Measurements from ENCODE around the gene MAP2K5.

Gene MAP2K5

DNA sequence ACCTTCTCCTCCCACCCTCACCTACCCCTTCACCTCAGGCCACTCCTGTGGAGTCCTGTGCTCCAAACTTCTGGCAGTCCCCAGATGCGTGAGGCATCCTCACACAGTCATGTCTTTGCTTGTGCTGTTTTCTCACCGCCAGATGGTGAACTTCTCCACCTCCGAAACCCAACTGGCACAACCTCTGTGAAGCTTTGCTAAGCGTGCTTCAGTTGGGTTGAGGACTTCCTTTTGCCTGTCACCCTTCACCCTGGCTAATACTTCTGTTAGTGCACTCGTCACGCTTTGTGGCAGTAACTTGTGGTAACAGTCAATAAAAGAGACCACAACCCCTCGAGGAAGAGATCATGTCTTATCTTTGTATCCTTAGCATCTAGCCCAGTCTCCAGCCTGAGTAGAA lies 240.8 kb downstream of the MAP2K5 start:
- H3K4me3 ChIP-seq (ENCODE audit: low read depth, low read length), result no peak overlapping the region
- TF ChIP-seq, protein P1, sequence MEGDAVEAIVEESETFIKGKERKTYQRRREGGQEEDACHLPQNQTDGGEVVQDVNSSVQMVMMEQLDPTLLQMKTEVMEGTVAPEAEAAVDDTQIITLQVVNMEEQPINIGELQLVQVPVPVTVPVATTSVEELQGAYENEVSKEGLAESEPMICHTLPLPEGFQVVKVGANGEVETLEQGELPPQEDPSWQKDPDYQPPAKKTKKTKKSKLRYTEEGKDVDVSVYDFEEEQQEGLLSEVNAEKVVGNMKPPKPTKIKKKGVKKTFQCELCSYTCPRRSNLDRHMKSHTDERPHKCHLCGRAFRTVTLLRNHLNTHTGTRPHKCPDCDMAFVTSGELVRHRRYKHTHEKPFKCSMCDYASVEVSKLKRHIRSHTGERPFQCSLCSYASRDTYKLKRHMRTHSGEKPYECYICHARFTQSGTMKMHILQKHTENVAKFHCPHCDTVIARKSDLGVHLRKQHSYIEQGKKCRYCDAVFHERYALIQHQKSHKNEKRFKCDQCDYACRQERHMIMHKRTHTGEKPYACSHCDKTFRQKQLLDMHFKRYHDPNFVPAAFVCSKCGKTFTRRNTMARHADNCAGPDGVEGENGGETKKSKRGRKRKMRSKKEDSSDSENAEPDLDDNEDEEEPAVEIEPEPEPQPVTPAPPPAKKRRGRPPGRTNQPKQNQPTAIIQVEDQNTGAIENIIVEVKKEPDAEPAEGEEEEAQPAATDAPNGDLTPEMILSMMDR (IDR thresholded peaks at IDR 0.05; ENCODE audit: low read depth, low read length, missing control alignments), result no peak
- in situ Hi-C loops (cut with HindIII; ENCODE audit: low sequenced_read_pairs), result no loop called here
- no peak for DNase-seq (ENCODE audit: low read depth)

DNA sequence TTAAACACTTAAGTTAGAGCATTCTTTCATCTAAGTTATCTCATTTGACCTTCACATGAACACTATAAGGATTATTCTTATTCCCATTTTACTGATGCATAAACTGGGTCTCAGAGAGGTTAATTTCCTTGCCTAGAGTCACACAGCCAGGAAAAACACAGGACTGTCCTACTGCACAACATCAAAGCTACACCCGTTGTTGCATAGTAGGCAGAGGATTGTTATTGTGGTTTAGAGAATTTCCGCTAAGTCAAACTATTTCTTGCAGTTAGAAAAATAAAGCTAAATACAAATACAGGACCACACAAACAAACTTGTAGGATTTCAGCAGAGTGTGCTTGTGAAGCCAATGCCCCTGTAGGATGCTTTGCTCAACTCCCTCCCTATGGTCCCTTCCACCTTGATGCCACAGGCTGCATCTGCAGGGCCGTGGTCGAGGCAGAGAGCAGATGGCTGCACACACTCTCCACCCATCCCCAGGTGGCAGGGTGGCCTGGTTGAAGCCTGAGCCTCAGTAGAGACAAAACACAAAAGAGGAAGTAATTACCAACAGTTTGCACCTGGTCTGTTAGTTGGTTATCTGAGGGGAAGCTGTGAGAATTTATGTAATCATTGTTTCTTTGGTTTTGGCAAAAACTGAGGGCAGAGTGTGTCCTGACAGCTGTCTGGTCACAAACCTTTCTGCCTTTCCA lies 241.7 kb downstream of the MAP2K5 start:
- TF ChIP-seq, protein P1 (IDR thresholded peaks at IDR 0.05; ENCODE audit: low read depth, low read length, missing control alignments), result no peak
- in situ Hi-C loops (cut with HindIII; ENCODE audit: low sequenced_read_pairs), result no loop called here
- H3K4me3 ChIP-seq (ENCODE audit: low read depth, low read length), result no peak overlapping the region
- DNase-seq (ENCODE audit: low read depth), result no peak

DNA sequence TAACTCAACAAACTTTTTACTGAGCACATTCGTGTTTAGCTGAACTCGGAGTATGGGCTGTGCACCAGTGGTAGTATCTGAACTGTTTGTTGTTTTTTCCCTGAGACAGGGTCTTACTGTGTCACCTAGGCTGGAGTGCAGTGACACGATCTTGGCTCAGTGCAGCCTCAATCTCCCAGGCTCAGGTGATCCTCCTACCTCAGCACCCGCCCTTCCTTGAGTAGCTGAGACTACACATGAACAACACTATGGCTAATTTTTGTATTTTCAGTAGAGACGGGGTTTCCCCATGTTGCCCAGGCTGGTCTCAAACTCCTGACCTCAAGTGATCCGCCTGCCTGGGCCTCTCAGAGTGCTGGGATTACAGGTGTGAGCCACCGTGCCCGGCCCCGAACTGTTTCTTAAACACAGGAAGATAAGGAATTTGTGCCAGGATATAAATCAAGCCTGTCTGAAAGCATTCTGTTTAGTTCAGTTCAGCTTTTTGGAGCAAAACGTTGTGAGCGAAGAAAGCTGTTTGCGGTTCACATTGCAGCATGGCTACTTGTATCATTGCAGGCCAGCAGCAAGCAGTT lies 242.4 kb downstream of the MAP2K5 start:
- no peak overlapping the region for H3K4me3 ChIP-seq (ENCODE audit: low read depth, low read length)
- TF ChIP-seq, protein P1 (IDR thresholded peaks at IDR 0.05; ENCODE audit: low read depth, low read length, missing control alignments), result no peak
- no peak for DNase-seq (ENCODE audit: low read depth)
- in situ Hi-C loops (cut with HindIII; ENCODE audit: low sequenced_read_pairs), result no loop called here

DNA sequence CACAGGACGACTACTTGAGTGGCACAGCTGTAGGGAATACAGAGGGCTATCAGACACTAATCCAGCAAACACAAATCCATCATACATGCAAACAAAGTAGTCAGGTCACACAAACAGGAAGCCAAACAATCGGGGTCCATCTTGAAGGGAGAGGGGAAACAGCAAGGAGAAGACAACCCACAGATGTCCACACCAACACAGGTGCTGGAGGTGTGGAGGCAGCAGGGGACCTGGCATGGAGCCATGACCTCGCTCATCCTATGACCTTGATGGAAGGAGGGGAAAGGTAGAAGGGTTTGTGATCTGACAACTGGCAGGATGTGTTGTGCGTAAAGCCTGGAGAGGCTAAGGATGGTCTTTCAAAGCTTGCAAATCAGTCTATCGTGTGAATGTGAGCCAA lies 242.9 kb downstream of the MAP2K5 start:
- in situ Hi-C loops (cut with HindIII; ENCODE audit: low sequenced_read_pairs), result no loop called here
- TF ChIP-seq, protein P1 (IDR thresholded peaks at IDR 0.05; ENCODE audit: low read depth, low read length, missing control alignments), result no peak
- DNase-seq (ENCODE audit: low read depth), result no peak
- no peak overlapping the region for H3K4me3 ChIP-seq (ENCODE audit: low read depth, low read length)

DNA sequence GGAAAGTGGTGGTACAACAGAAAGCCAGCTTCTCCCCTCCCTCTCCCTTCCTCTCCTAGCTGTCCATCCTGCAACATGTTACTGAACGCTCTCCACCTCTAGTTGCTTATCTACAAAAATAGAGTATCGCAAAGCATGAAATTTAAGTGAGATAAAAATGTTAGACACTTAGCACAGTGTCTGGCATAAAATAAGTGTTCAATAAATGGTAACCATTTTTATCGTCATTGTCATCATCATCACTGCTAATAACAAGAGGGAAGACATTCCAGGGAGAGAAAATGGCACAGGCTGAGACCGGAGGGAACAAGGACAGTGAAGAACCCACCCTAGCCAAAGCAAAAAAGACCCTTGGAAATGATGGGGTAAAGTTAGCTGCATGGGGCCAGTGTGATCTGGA lies 244.1 kb downstream of the MAP2K5 start:
- no peak for DNase-seq (ENCODE audit: low read depth)
- TF ChIP-seq, protein P1 (IDR thresholded peaks at IDR 0.05; ENCODE audit: low read depth, low read length, missing control alignments), result no peak
- in situ Hi-C loops (cut with HindIII; ENCODE audit: low sequenced_read_pairs), result no loop called here
- H3K4me3 ChIP-seq (ENCODE audit: low read depth, low read length), result no peak overlapping the region

DNA sequence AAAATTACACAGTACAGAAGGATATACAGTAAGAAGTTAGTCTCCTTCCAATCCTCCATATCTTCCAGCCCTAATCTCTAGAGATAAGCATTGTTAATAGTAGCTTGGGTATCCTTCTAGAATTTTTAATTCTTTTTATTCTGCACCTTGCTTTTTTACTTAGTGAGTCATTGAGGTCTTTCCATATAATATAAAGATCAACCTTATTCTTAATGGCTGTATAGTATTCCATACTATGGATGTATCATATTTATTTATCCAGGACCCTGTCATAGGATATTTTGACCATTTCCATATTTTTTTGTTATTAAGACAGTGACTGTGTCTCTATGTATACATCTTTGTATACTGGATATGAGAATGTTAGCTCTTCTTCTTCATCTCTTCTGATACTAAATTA lies 246.5 kb downstream of the MAP2K5 start:
- in situ Hi-C loops (cut with HindIII; ENCODE audit: low sequenced_read_pairs), result no loop called here

More for the DNA sequence above, 246.5 kb downstream of the MAP2K5 start:
- DNase-seq (ENCODE audit: low read depth), result no peak
- H3K4me3 ChIP-seq (ENCODE audit: low read depth, low read length), result no peak overlapping the region
- TF ChIP-seq, protein P1 (IDR thresholded peaks at IDR 0.05; ENCODE audit: low read depth, low read length, missing control alignments), result no peak

Data from astrocyte of the cerebellum (primary cell).